ENCODE results near the gene ANKRD7.
"Not testable (repeated sequence)": the region's sequence is repeated elsewhere in the genome, so short reads cannot be mapped to it uniquely, and the experiment has no call there.

The ANKRD7 gene

GRCh38 chr7:118233799-118234198, 9.3 kb downstream of the ANKRD7 start:
- no peak for DNase-seq (ENCODE audit: low spot score)

- no peak for DNase-seq (ENCODE audit: low spot score)
Measured at GRCh38 chr7:118239014-118239413, 14.5 kb downstream of the ANKRD7 start.

GRCh38 chr7:118240320-118240719, 15.8 kb downstream of the ANKRD7 start:
- not testable (repeated sequence) for DNase-seq (ENCODE audit: low spot score)

- DNase-seq (ENCODE audit: low spot score): no peak
Measured at GRCh38 chr7:118243695-118244094, 19.2 kb downstream of the ANKRD7 start.

GRCh38 chr7:118245267-118246040, 20.9 kb downstream of the ANKRD7 start:
- peak; percentile 30 for DNase-seq (ENCODE audit: low spot score)

GRCh38 chr7:118250860-118251494, 26.5 kb downstream of the ANKRD7 start:
- no peak for DNase-seq (ENCODE audit: low spot score)

- DNase-seq (ENCODE audit: low spot score): no peak
Measured at GRCh38 chr7:118252087-118252486, 27.6 kb downstream of the ANKRD7 start.

- no peak for DNase-seq (ENCODE audit: low spot score)
Measured at GRCh38 chr7:118259115-118259514, 34.6 kb downstream of the ANKRD7 start.

- DNase-seq (ENCODE audit: low spot score): no peak
Measured at GRCh38 chr7:118264836-118265235, 40.3 kb downstream of the ANKRD7 start.

- no peak for DNase-seq (ENCODE audit: low spot score)
Measured at GRCh38 chr7:118280319-118281012, 56.0 kb downstream of the ANKRD7 start.

GRCh38 chr7:118281196-118281595, 56.7 kb downstream of the ANKRD7 start:
- DNase-seq (ENCODE audit: low spot score): no peak

- DNase-seq (ENCODE audit: low spot score): no peak
Measured at GRCh38 chr7:118285358-118285757, 60.9 kb downstream of the ANKRD7 start.

- no peak for DNase-seq (ENCODE audit: low spot score)
Measured at GRCh38 chr7:118286131-118286530, 61.6 kb downstream of the ANKRD7 start.

- peak; percentile 70 for DNase-seq (ENCODE audit: low spot score)
Measured at GRCh38 chr7:118288098-118288497, 63.6 kb downstream of the ANKRD7 start.

- DNase-seq (ENCODE audit: low spot score): peak; percentile 3
Measured at GRCh38 chr7:118289476-118289875, 65.0 kb downstream of the ANKRD7 start.
